HG02798 (cell line): ENCODE measurements around the gene CELF4.

Experiments used
- ATAC-seq: cut with Tn5 transposase; IDR thresholded peaks from one replicate; pipeline ENCODE4 v1.9.1; 2021; ENCODE audit warnings: mild to moderate bottlenecking; ENCODE audit not compliant: unreplicated experiment, poor library complexity

The CELF4 gene

DNA sequence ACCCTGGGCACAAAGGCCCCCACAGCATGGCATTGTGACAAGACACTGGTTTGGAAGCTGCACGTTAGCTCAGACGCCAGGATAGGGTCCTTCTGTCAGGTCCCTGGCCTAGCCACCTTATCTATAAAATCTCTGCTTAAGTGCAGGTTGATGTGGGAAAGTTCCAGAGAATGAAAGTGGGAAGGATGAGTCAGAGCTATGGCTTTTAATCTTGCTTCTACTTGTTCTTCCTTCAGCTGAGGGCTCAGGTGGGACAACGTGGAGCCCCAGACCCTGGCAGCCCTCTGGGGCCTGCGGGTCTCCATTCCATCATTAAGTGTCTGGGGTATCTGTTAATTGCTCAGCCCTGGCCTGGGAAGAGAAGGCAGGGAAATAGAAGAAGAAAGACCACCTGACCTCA lies 64.5 kb downstream of the CELF4 start:
- ATAC-seq, result no peak

GRCh38 chr18:37499913-37500312 lies 65.7 kb downstream of the CELF4 start:
- no peak for ATAC-seq

DNA sequence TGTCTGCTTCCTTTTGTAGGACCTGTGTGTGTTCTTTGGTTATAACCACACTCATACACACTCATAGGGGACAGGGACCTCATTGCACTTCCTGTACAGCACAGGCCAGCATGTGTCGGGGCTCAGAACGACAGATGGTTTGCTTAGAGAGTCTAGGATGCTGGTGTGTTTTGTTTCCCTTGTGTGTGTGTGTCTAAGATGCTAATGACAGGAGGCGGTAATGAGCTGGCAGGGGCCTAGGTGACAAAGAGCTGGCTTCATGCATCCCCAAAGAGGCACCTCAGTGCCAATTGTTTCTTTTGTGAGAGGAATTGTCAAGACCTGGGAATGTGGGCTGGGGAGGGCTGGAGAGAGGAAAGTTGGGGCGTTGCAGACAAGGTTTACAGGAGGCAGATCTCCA lies 66.6 kb downstream of the CELF4 start:
- no peak for ATAC-seq

DNA sequence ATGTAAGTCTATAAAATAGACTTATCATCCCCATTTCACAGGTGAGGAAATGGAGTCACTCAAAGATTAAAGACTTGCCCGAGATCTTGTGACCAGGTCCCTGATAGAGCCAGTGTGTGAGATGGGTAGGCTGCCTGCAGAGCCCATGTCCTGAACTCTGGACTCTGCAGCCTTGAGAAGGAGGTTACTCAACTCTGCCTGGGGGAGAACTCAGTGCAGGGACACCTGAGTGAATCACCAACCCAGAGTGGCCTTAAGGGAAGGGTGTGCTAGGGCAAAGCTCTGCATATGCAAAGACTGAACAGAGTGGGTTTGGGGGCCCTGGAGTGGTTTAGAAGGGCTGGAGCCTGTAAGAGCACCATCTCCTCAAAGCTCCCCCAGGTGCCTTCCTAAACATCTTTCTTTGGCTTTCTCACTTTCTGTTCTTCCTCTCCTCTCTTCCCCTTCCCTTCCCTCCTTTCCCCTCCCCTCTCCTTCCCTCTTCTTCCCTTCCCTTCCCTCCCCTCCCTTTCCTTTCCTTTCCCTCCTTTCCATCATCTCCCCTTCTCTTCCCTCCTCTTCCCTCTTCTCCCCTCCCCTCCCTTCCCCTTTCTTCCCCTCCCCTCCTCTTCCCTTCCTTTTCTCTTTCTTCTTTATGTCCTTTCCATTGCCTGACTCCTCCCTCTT lies 67.6 kb downstream of the CELF4 start:
- no peak for ATAC-seq

- ATAC-seq, result no peak
Measured at GRCh38 chr18:37496568-37496967, 69.0 kb downstream of the CELF4 start.

GRCh38 chr18:37495354-37495753 lies 70.2 kb downstream of the CELF4 start:
- ATAC-seq, result no peak

- no peak for ATAC-seq
Measured at GRCh38 chr18:37494406-37494805, 71.2 kb downstream of the CELF4 start.

GRCh38 chr18:37493352-37493935 lies 72.2 kb downstream of the CELF4 start:
- no peak for ATAC-seq

DNA sequence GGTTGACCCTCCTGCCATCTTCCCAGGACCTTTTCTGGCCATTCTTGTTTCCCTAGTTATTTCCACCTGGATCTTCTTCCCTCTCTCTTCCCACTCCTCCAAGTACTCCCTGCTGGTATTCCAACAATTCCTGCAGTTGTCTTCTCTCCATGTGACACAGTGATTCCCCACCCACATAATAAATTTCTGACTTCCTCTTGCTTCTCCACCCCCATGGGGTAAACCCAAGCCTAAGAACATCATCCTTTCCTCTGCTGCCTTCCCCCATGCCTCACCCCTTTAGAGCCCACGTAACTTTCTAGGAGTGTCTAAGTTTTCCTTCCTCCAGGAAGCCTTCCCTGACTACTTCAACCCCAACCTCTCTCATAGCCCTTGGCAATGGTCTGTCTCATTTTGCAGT lies 72.6 kb downstream of the CELF4 start:
- no peak for ATAC-seq

- ATAC-seq, result no peak
Measured at GRCh38 chr18:37491526-37491925, 74.1 kb downstream of the CELF4 start.

DNA sequence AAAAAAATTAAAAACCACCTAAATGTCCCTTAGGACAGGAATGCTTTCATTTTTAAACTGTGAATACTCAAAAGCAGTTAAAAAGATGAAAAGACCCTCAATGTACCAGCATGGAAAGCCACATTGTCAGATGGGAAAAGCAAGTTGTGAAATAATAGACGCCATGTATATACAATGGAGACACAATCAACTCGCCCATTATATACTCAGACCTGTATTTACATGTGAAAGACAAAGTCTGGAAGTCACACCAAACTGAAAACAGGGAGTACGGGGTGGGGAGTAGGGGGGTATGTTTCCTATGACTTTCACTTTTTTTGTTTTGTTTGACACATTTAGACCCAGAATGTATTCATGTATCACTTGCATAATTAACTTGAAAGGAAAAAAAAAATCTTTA lies 75.6 kb downstream of the CELF4 start:
- ATAC-seq, result no peak

GRCh38 chr18:37489011-37489410 lies 76.6 kb downstream of the CELF4 start:
- no peak for ATAC-seq

GRCh38 chr18:37487400-37487867 lies 78.2 kb downstream of the CELF4 start:
- ATAC-seq, result no peak

DNA sequence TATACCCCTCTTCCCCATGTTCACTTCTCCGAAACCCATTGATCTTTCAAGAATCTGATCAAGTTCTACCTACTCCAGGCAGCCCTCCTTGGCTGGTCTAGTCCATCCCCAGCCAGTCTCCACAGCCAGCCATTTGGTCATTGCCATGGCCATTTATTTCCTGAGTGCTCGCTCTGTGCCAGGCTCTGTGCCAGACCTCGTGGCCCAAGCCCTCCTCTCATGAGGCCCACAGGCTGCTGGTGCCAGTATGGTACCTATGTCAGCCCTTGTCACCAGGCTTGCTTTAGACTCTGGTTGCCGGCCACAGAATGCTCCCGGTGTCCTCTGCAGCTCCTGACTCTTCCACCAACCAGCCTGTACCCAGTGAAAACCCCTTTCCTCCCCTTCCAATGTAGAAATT lies 78.8 kb downstream of the CELF4 start:
- ATAC-seq, result no peak

DNA sequence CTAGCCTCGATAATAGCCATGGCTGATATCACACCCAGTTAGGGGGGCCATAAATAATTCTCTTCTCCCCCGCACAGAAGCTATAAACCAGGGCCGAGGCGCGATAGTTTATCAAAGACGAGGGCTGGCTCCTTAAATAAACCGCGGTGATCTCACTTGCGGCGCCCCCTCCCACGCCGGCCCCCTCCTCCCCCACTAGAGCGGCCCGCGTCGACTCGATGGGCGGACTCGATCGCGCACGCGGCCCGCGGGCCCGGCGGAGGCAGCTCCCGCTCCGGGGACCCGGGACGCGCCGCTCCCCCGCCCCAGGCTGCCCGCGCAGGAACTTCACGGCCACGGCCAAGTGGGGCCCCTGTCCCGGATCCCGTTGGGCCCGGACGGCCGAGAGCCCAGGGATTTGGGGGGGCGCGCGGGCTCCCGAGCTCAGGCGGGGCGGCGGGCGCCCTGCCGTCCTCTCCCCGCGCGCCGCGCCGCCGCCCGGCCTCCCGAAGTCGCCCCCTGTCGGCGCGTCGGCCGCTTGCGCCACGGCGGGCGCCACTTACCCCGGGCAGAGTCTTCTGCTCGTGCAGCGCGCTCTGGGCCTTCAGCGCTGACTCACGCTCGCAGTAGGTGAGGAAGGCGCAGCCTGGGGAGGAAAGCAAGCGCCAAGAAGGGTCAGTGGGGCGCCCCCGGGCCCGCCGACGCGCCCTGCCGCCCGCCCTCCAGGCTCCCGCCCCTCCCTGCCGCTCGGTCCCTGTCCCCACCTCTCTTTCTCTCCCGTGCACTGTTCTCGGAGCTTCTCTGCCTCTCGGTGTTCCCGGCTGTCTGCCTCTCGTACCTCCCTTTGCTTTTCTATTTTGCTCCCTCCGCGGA lies 80.4 kb downstream of the CELF4 start:
- no peak for ATAC-seq

DNA sequence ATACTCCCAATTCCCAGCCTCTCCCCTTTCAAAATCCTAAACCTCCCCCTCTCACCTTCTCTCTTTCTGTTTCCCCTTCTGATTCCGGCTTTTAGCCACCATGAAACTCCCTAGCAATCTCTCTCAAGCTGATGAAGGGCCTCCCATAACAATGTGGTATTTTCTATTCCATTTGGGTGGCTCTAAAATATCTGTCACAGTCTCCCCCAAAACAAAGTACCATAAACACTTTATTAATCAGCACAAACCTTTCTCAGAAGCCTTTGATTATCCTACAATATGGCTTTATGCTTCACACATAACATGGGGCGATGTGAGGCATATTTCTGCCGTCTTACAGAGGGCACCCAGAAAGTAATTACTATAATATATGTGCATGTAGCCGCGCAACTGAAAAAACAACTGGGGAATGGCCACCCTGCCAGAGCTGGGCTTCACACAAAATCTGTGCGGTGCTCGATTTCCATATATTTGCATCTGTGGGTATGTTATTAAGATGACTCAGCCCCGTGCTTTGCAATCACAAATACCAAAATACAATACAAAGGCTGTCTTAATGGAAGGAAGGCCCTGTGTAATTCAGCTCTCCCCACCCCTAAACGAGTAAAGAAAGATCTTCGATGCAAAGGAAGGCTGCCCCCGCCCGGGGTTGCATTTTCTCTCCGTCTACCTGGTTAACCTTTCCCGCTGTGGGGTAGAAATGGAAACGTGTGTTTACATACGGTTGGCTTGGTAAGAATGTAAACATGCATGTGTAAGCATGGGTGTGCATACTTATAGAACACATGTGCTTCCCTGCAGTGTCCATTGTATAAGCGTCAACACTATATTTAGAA lies 81.4 kb downstream of the CELF4 start:
- ATAC-seq, result no peak

DNA sequence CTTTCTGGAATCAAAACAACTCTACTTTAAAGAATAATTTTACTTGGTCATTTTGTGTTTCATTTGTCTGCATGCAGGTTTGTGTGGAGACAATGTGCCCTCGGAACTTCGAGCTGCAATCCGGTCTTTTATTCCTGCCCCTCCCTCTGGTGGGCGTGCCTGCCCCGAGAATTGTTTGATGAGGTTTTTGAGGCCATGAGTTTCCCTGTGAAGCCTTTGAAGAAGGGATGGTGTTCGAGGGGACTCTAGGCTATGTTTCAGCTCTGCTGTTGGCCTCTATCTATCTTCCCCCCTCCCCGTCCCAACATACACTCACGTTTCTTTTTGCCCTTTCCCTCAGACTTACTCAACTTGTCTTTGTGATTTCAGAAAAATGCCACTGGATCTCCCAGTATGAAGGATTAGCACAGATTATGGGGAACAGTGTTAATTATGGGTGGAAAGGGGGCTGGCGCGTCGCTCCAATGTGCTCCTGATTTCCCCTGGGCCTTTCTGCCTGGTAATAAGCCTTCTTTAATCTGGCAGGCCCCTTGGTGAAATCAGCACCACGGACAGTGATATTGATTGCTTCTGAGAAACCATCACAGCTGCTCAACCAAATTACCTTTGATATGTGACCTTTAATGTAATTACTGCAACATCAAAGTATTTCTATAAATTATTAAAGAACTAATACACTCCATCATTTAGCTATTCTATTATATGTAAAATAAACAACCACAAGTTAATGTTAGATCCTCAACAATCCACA lies 82.2 kb downstream of the CELF4 start:
- no peak for ATAC-seq

DNA sequence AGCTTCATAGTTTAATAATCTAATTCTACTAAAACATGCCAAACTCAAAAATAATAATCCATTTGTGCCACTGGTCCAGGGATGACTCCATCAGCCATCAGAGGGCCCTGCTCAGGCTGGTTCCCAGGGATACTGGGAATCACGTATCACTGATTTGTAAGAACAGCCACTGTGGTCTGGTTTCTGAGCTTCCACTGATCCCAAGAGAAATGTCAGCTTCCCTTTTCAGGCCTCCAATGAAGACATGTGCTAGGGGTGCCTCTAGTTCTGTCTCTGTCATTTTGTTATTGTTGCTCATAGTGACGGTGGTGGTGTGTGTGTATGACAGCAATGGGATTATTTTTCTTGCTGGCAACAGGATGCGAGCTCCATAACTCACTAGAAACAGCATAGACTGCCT lies 83.2 kb downstream of the CELF4 start:
- no peak for ATAC-seq

- no peak for ATAC-seq
Measured at GRCh38 chr18:37482002-37482401, 83.6 kb downstream of the CELF4 start.

DNA sequence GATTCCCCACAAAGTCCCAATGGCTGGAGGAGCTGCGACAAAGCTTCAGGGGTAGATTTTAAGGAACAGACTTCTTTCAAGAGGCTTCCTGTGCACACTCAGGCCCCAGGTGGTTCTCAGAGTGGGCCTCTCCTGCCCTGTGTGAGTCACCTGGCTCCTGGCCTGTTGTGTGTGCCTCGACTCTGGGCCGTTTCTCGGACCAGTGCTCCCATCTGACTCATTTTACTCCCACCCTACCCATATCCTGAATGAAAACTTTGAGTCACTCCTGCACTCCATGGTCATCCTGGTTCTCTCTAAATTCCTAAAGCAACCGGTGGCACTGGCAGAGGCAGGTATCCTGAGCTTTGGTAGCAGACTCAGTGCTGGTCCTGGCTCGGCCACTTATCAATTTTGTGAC lies 84.1 kb downstream of the CELF4 start:
- no peak for ATAC-seq
